K562 (cell line): ENCODE data around the gene OPRM1. TPM values are rescaled to one million over a fixed set of nuclear protein-coding genes. Genes with fewer than 3 reads are reported as not detected.

Experiments used
- ATAC-seq: fragments of 200-7000 bp; cut with Tn5 transposase; 3 replicates; pipeline ENCODE4 v1.9.1; 2020; ENCODE audit warnings: moderate library complexity
- BruUV-seq: library from RNA; stranded (reverse); fragments of 400-500 nt; replicated peaks from 2 replicates; lab custom pipeline; 2021; lab: Mats Ljungman, UMichigan
- CTCF ChIA-PET: fragments of 300-600 bp; formaldehyde crosslinking; extraction: SDS; loops from one replicate; lab custom pipeline; 2021; ENCODE audit warnings: low intra/inter-chr PET ratio; lab: Yijun Ruan, JAX
- POLR2A ChIA-PET: fragments of 300-600, 350-650 bp; sonication (Branson Sonifier 250); formaldehyde crosslinking; extraction: SDS; loops from one replicate; lab custom pipeline; 2021; ENCODE audit warnings: antibody characterized with exemption, inconsistent platforms; lab: Yijun Ruan, JAX
- DNase-seq, 4 experiments: peaks; one replicate each; pipeline versions ENCODE4 v3.0.0 to v3.0.0-alpha.2; 2011 to 2018; ENCODE audit warnings: low spot score in 3 of 4, mixed read lengths in 3 of 4; ENCODE audit errors: extremely low read depth in 1 of 4
- FAIRE-seq: peaks from 2 replicates; lab custom pipeline; 2011; peaks lifted over from hg19 to GRCh38; lab: Jason Lieb, UNC
- H2AFZ ChIP-seq: 2 replicates; pipeline ENCODE4 v1.6.0; 2011; ENCODE audit warnings: low read depth, low read length, control low read depth, inconsistent platforms
- H3K27ac ChIP-seq: fragments of 200-600 bp; 3 replicates; pipeline ENCODE4 v1.8.0; 2011; ENCODE audit warnings: low read depth, mild to moderate bottlenecking, control low read depth, inconsistent platforms, low read length, moderate library complexity, mixed read lengths; ENCODE audit errors: extremely low read depth
- H3K27me3 ChIP-seq, 2 experiments: fragments of 300-600 bp in 1 of 2; 2 replicates in 1 of 2; 3 replicates in 1 of 2; pipeline versions ENCODE4 v1.6.0 to v1.8.0; 2011; ENCODE audit warnings: inconsistent platforms in 2 of 2, low read length in 2 of 2, mild to moderate bottlenecking in 1 of 2, mixed read lengths in 1 of 2, moderate library complexity in 1 of 2; ENCODE audit not compliant: control insufficient read depth in 2 of 2, insufficient read depth in 2 of 2
- H3K36me3 ChIP-seq: fragments of 300-600 bp; 3 replicates; pipeline ENCODE4 v1.8.0; 2011; ENCODE audit warnings: mild to moderate bottlenecking, low read length, inconsistent platforms; ENCODE audit not compliant: control insufficient read depth, insufficient read depth
- H3K4me1 ChIP-seq, 2 experiments: fragments of 200-600 bp in 1 of 2; replicated peaks in 1 of 2; 2 replicates in 1 of 2; 3 replicates in 1 of 2; pipeline versions ENCODE4 v1.5.1 to v1.8.0; 2011; ENCODE audit warnings: inconsistent platforms in 2 of 2, low read length in 2 of 2, mild to moderate bottlenecking in 1 of 2, mixed read lengths in 1 of 2, moderate library complexity in 1 of 2; ENCODE audit not compliant: control insufficient read depth in 2 of 2, insufficient read depth in 2 of 2
- H3K4me2 ChIP-seq: 2 replicates; pipeline ENCODE4 v1.6.1; 2011; ENCODE audit warnings: low read length, control low read depth, inconsistent platforms, mixed read lengths; ENCODE audit not compliant: insufficient read depth
- H3K4me3 ChIP-seq: fragments of 200-600 bp; sonication (generic), shearing (Covaris generic); 2 replicates; pipeline ENCODE4 v1.5.1; 2016; ENCODE audit warnings: control low read depth, inconsistent platforms
- H3K79me2 ChIP-seq: fragments of 200-600 bp; 3 replicates; pipeline ENCODE4 v1.8.0; 2011; ENCODE audit warnings: low read length, inconsistent platforms; ENCODE audit not compliant: control insufficient read depth, insufficient read depth
- H3K9ac ChIP-seq, 2 experiments: 2 replicates each; pipeline versions ENCODE4 v1.6.0 to v1.6.1; 2011; ENCODE audit warnings: low read depth in 2 of 2, low read length in 2 of 2, control low read depth in 1 of 2, inconsistent platforms in 1 of 2, mild to moderate bottlenecking in 1 of 2, mixed read lengths in 1 of 2; ENCODE audit not compliant: insufficient read depth in 1 of 2
- H3K9me1 ChIP-seq: one replicate; pipeline ENCODE4 v1.6.0; 2011; ENCODE audit warnings: inconsistent platforms, mild to moderate bottlenecking, low read length, moderate library complexity; ENCODE audit not compliant: control insufficient read depth, insufficient read depth
- H3K9me3 ChIP-seq: replicated peaks from 2 replicates; pipeline ENCODE4 v1.5.1; 2011; ENCODE audit warnings: low read depth, low read length, inconsistent platforms; ENCODE audit not compliant: control insufficient read depth, insufficient read depth
- H4K20me1 ChIP-seq: replicated peaks from 2 replicates; pipeline ENCODE4 v1.6.1; 2011; ENCODE audit warnings: low read length, inconsistent platforms, mixed read lengths; ENCODE audit not compliant: control insufficient read depth, insufficient read depth
- ELF4 ChIP-seq: fragments of 450-650 bp; formaldehyde crosslinking; IDR thresholded peaks from 2 replicates; pipeline ENCODE4 v1.4.0; 2022; ENCODE audit warnings: missing genetic modification characterization
- ESRRB ChIP-seq: fragments of 250-450 bp; sonication (Bioruptor Pico); IDR thresholded peaks from 2 replicates; pipeline ENCODE4 v1.5.0; 2020; ENCODE audit warnings: mild to moderate bottlenecking, moderate library complexity, borderline replicate concordance
- NFATC3 ChIP-seq: fragments of 450-650 bp; IDR thresholded peaks from 2 replicates; pipeline ENCODE4 v1.6.1; 2017; ENCODE audit warnings: mild to moderate bottlenecking
- NFE2 ChIP-seq: IDR thresholded peaks from 2 replicates; pipeline ENCODE4 v1.6.1; 2014; ENCODE audit warnings: antibody characterized with exemption, low read depth
- NKRF ChIP-seq: fragments of 450-650 bp; IDR thresholded peaks from 2 replicates; pipeline ENCODE4 v1.6.1; 2016; ENCODE audit warnings: borderline replicate concordance
- USF2 ChIP-seq: sonication (generic); formaldehyde crosslinking; IDR thresholded peaks from 2 replicates; pipeline ENCODE4 v1.5.0; 2020; ENCODE audit warnings: missing genetic modification reagents
- ZNF282 ChIP-seq: sonication (generic); formaldehyde crosslinking; IDR thresholded peaks from 2 replicates; pipeline ENCODE4 v1.8.1; 2023; ENCODE audit warnings: missing genetic modification reagents
- ZNF583 ChIP-seq: fragments of 250-450 bp; sonication (Bioruptor Pico); IDR thresholded peaks from 2 replicates; pipeline ENCODE4 v1.4.0; 2020
- WGBS: fragments of 100-300 bp; shearing (Covaris generic); methylation state at CpG from one replicate; pipeline ENCODE4 v1.1.6; 2016; ENCODE audit warnings: low coverage, mixed read lengths; ENCODE audit not compliant: insufficient coverage; ENCODE audit errors: missing lambda C conversion rate; 5-methylcytosine and 5-hydroxymethylcytosine counted together
- in situ Hi-C: fragments of 300-500 bp; cut with MboI; formaldehyde crosslinking; loops from 4 replicates; pipeline ENCODE4 v1.15.0; 2018; ENCODE audit warnings: inconsistent platforms, mixed read lengths
- intact Hi-C: fragments of 100-400 bp; cut with micrococcal nuclease; formaldehyde crosslinking; loops from 2 replicates; pipeline ENCODE4 v1.14.2; 2022
- polyA plus RNA-seq, 8 experiments: library from polyadenylated mRNA; depleted of rRNA in 4 of 8; stranded (reverse) in 5 of 8; unstranded in 3 of 8; fragments of >200 nt; fragmentation: Nextera tagmentation in 2 of 8; fragmentation: Illumina TruSeq in 1 of 8; extraction: Ambion mirVana in 2 of 8; extraction: Trizol in 1 of 8; gene quantifications; 2 replicates each; pipeline versions ENCODE4 v1.2.1 to v1.2.3, GENCODE V29; 2011 to 2014; ENCODE audit warnings: inconsistent platforms in 1 of 8, missing spikeins in 1 of 8
- total RNA-seq, 7 experiments: library from RNA; depleted of rRNA in 6 of 7; stranded (reverse); fragments of >200 nt in 6 of 7; fragmentation: Illumina TruSeq in 2 of 7; extraction: Trizol in 2 of 7; gene quantifications; 2 replicates each; pipeline versions ENCODE4 v1.2.1 to v1.2.3, GENCODE V29; 2011 to 2021; ENCODE audit warnings: low replicate concordance in 1 of 7

The OPRM1 gene
- total and polyA plus RNA-seq, 9 of the 15 experiments (the other 6 are each of a cell fraction or from before 2014, with no cell fraction given), result not detected

GRCh38 chr6:154239392-154239791 lies 200.4 kb downstream of the OPRM1 start:
- no peaks in the 10 kb centered on the region for H3K9me3 ChIP-seq
- H4K20me1 ChIP-seq, result no peaks in the 10 kb centered on the region
- peaks cover 9 to 12% of the 10 kb centered on the region in 2 experiments; a peak in 3 of 5 replicates for H3K27me3 ChIP-seq
- in situ Hi-C loops (no loop called here), intact Hi-C loops (no loop called here)
- no peak for DNase-seq
- no peaks in the 10 kb centered on the region for H3K9me1 ChIP-seq
- H3K4me1 ChIP-seq, result no peaks in the 10 kb centered on the region
- no peaks in the 10 kb centered on the region for H3K79me2 ChIP-seq
- no TSS peak for BruUV-seq
- H3K36me3 ChIP-seq, result no peaks in the 10 kb centered on the region
- no peak for FAIRE-seq
- TF ChIP-seq USF2 (no peak), NFE2 (no peak), ZNF282 (CRISPR knock-in tag) (no peak), ZNF583 (CRISPR knock-in tag) (no peak), ESRRB (no peak), ELF4 (no peak), NFATC3 (no peak), NKRF (no peak)
- ChIA-PET CTCF (no interaction called here), POLR2A (no interaction called here)
- H3K4me3 ChIP-seq, result no peak overlapping the region
- no peak overlapping the region for H3K9ac ChIP-seq
- no peak overlapping the region for H2AFZ ChIP-seq
- no peak overlapping the region for H3K4me2 ChIP-seq
- no peak for ATAC-seq
- 2% methylated on average over 7 of the region's 7 CpGs for WGBS
- no peak overlapping the region for H3K27ac ChIP-seq
